ENCODE results near the gene RNF130. TPM values are rescaled to one million over a fixed set of nuclear protein-coding genes. Genes with fewer than 3 reads are reported as not detected.
A peak's percentile ranks its signal among the peaks of the same experiment; 100 is the strongest.

RNF130 gene
- total and polyA plus RNA-seq, 2 experiments from 2014 or later, result 69.6 to 83.0 TPM

DNA sequence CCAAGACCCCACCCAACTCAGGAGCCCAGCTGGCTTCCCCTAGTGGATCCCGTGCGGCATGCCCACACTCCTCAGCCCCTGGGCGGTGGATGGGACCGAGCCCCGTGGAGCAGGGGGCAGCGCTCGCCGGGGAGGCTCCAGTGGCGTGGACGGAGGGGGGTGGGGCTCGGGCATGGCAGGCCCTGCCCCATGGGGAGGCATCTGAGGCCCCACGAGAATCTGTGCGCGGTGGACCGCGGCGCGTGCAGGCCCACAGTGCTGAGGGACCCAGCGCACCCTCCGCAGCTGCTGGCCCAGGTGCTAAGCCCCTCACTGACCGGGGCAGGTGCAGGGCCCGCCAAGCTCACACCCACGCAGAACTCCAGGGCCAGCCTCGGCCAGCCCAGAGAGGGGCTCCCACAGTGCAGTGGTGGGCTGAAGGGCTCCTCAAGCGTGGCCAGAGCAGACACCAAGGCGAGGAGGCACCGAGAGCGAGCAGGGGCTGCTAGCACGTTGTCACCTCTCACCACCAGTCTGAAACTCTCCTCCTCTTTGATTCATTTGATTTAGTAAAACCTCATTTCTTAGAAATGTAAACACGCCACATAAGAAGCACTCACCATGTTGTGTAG, 25.6 kb downstream of the RNF130 start:
- Histone ChIP-seq H3K4me3 (no peak overlapping the region), H3K27ac (no peak overlapping the region), H3K9me3 (ENCODE audit: low read depth) (no peaks in the 10 kb centered on the region), H3K36me3 (no peaks in the 10 kb centered on the region), H3K27me3 (no peaks in the 10 kb centered on the region), H3K4me1 (ENCODE audit: low read depth) (peaks cover 24% of the 10 kb centered on the region)
- TF ChIP-seq, protein P1, sequence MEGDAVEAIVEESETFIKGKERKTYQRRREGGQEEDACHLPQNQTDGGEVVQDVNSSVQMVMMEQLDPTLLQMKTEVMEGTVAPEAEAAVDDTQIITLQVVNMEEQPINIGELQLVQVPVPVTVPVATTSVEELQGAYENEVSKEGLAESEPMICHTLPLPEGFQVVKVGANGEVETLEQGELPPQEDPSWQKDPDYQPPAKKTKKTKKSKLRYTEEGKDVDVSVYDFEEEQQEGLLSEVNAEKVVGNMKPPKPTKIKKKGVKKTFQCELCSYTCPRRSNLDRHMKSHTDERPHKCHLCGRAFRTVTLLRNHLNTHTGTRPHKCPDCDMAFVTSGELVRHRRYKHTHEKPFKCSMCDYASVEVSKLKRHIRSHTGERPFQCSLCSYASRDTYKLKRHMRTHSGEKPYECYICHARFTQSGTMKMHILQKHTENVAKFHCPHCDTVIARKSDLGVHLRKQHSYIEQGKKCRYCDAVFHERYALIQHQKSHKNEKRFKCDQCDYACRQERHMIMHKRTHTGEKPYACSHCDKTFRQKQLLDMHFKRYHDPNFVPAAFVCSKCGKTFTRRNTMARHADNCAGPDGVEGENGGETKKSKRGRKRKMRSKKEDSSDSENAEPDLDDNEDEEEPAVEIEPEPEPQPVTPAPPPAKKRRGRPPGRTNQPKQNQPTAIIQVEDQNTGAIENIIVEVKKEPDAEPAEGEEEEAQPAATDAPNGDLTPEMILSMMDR (IDR thresholded peaks at IDR 0.05; ENCODE audit: low read depth, low read length), result no peak
- no peak for DNase-seq (ENCODE audit: low read depth in 1 of 2, low spot score in 1 of 2)

DNA sequence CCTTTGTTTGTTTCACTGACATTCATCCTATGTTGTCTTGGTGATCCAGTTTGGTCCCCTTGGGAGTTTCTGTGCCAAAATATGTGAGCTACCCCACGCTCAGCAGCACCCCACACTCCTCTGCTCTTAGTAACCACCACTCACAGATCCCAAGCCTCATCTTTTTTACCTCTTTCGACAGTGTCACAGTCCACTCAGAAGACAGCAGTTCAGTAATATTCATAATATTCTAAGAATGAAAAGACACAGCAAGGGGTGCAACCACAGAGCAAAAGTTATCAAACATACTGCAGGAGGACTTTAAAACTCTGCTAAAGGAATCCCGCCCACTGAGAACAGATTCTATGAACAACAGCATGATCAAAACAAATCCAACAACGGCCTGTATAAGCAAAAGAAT, 28.2 kb downstream of the RNF130 start:
- H3K27me3 ChIP-seq, result no peaks in the 10 kb centered on the region
- no peak overlapping the region for H3K27ac ChIP-seq
- peaks cover 8% of the 10 kb centered on the region for H3K4me1 ChIP-seq (ENCODE audit: low read depth)
- H3K36me3 ChIP-seq, result peaks cover 4% of the 10 kb centered on the region
- TF ChIP-seq, protein P1 (IDR thresholded peaks at IDR 0.05; ENCODE audit: low read depth, low read length), result no peak
- H3K4me3 ChIP-seq, result no peak overlapping the region
- no peaks in the 10 kb centered on the region for H3K9me3 ChIP-seq (ENCODE audit: low read depth)
- DNase-seq (ENCODE audit: low read depth in 1 of 2, low spot score in 1 of 2), result peak in 1 of 2 donors; percentile 6

DNA sequence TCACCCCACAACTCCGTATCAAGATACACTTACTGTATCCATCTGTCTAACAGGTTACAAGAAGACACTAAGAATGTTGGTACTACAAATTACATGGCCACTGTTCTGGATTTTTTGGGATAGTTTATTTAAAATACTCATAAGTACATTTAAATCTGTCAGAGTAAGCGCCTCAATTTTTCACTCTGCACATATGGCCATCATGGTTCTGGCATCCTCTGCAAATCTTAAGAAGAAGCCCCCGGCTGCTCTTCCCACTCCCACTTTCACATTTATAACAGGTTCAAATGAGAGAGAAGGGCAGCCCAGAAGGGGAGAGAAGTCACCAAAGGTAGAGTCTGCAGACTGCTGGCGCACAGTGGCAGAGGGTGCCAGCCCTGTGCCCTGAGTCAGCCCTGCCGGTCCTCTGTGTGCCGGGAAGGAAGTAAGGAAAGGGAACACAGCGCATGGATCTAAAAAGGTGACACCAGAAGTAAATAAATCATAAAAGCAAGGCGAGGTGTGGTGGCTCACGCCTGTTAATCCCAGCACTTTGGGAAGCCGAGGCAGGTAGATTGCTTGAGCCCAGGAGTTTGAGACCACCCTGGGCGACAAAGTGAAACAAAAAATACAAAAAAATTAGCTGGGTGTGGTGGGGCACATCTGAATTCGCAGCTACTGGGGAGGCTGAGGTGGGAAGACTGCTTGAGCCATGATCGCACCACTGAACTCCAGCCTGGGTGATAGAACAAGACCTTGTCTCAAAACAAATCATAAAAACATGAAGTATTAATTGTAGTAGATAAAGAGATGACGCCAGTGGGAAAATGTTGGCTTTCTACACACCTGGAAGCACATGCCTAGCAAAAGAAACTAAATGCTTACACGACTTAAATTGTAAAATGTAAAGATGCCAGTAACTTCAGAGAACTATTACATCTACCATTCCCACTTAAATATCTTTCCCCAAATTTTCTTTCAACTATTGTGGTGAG, 30.0 kb downstream of the RNF130 start:
- Histone ChIP-seq H3K36me3 (peaks cover 4% of the 10 kb centered on the region), H3K4me1 (ENCODE audit: low read depth) (no peaks in the 10 kb centered on the region), H3K9me3 (ENCODE audit: low read depth) (no peaks in the 10 kb centered on the region), H3K27ac (no peak overlapping the region), H3K27me3 (no peaks in the 10 kb centered on the region), H3K4me3 (no peak overlapping the region)
- TF ChIP-seq, protein P1 (IDR thresholded peaks at IDR 0.05; ENCODE audit: low read depth, low read length), result no peak
- no peak for DNase-seq (ENCODE audit: low read depth in 1 of 2, low spot score in 1 of 2)

DNA sequence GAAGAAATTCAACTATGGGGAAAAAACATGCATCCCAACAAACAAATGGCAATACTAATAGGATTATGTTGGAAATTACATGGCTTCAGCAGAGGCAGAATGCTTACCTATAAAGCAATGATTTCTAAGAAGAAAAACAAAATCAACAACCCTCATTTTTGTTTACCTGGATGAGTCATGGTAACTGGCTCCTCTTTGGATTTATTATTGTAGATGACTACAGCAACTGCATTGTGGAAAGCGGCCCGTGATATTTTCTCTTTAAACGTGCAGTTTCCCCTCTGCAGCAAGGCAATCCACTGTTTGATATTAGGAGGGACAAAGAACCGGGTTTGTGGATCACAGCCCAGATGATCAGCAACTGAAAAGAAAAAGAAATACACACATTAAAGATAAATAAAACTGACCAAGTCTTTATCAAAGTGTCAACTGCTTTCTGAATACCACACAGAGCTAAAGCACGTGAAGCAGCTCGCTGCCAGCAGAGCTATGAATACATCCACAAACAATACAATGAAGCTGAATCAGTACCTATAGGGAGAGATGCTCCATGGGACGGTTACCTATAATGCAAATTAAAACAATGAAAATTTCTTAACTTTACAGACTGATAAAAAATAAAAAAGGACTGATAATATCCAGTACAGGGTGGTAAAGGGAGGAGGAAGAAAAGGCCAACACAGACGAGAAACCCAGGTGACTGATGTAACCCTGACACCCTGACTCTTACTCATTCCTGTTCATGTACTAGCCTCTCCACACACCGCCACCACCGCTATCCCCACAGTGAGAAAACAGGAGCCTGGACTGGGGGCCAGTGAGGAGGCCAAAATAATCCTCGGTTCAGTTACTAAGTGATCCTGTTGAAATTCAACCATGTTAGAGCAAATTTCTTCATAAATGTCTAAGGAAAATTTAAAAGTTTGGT, 31.0 kb downstream of the RNF130 start:
- H3K36me3 ChIP-seq, result peaks cover 4% of the 10 kb centered on the region
- no peak for DNase-seq (ENCODE audit: low read depth in 1 of 2, low spot score in 1 of 2)
- no peaks in the 10 kb centered on the region for H3K27me3 ChIP-seq
- no peaks in the 10 kb centered on the region for H3K9me3 ChIP-seq (ENCODE audit: low read depth)
- H3K4me1 ChIP-seq (ENCODE audit: low read depth), result no peaks in the 10 kb centered on the region
- no peak overlapping the region for H3K4me3 ChIP-seq
- H3K27ac ChIP-seq, result no peak overlapping the region
- TF ChIP-seq, protein P1 (IDR thresholded peaks at IDR 0.05; ENCODE audit: low read depth, low read length), result no peak
